ENCODE data around the gene ZFP91.

DNA sequence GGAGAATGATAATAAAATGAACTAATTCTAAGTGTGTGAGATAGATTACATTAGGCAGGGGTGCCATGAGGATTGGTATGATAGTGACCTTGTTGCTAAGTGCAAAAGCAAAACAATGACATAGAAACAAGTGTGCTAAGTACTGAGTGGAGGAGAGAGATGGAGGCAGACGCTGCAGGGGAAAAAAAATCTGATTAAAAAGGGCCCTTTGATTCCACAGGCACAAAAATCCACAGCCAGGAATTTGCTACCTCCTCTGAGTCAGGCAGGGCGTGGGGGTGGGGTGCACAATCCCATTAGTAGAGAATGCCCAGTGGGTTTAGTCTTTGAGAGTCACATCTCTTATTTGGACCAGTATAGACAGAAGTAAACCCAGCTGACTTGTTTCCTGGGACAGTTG, 43.5 kb downstream of the ZFP91 start, which contains the start of gene CNTF:
- no peak for TF ChIP-seq CTCF (IDR thresholded peaks at IDR 0.05)
- no peak for TF ChIP-seq POLR2A (IDR thresholded peaks at IDR 0.05)

All from uterus (tissue), 2 donors.